K562 (cell line): ENCODE results near the gene TRAK1. TPM values are rescaled to one million over a fixed set of nuclear protein-coding genes. Genes with fewer than 3 reads are reported as not detected.
A peak's percentile ranks its signal among the peaks of the same experiment; 100 is the strongest.

ENCODE experiments used
- ATAC-seq: fragments of 200-7000 bp; cut with Tn5 transposase; 3 replicates; pipeline ENCODE4 v1.9.1; 2020; ENCODE audit warnings: moderate library complexity
- BruUV-seq: library from RNA; stranded (reverse); fragments of 400-500 nt; replicated peaks from 2 replicates; lab custom pipeline; 2021; lab: Mats Ljungman, UMichigan
- CTCF ChIA-PET: fragments of 300-600 bp; formaldehyde crosslinking; extraction: SDS; loops from one replicate; lab custom pipeline; 2021; ENCODE audit warnings: low intra/inter-chr PET ratio; lab: Yijun Ruan, JAX
- POLR2A ChIA-PET: fragments of 300-600, 350-650 bp; sonication (Branson Sonifier 250); formaldehyde crosslinking; extraction: SDS; loops from one replicate; lab custom pipeline; 2021; ENCODE audit warnings: antibody characterized with exemption, inconsistent platforms; lab: Yijun Ruan, JAX
- DNase-seq, 4 experiments: peaks; one replicate each; pipeline versions ENCODE4 v3.0.0 to v3.0.0-alpha.2; 2011 to 2018; ENCODE audit warnings: low spot score in 3 of 4, mixed read lengths in 3 of 4; ENCODE audit errors: extremely low read depth in 1 of 4
- FAIRE-seq: peaks from 2 replicates; lab custom pipeline; 2011; peaks lifted over from hg19 to GRCh38; lab: Jason Lieb, UNC
- H2AFZ ChIP-seq: 2 replicates; pipeline ENCODE4 v1.6.0; 2011; ENCODE audit warnings: low read depth, low read length, control low read depth, inconsistent platforms
- H3K27ac ChIP-seq: fragments of 200-600 bp; 3 replicates; pipeline ENCODE4 v1.8.0; 2011; ENCODE audit warnings: low read depth, mild to moderate bottlenecking, control low read depth, inconsistent platforms, low read length, moderate library complexity, mixed read lengths; ENCODE audit errors: extremely low read depth
- H3K27me3 ChIP-seq, 2 experiments: fragments of 300-600 bp in 1 of 2; 2 replicates in 1 of 2; 3 replicates in 1 of 2; pipeline versions ENCODE4 v1.6.0 to v1.8.0; 2011; ENCODE audit warnings: inconsistent platforms in 2 of 2, low read length in 2 of 2, mild to moderate bottlenecking in 1 of 2, mixed read lengths in 1 of 2, moderate library complexity in 1 of 2; ENCODE audit not compliant: control insufficient read depth in 2 of 2, insufficient read depth in 2 of 2
- H3K36me3 ChIP-seq: fragments of 300-600 bp; 3 replicates; pipeline ENCODE4 v1.8.0; 2011; ENCODE audit warnings: mild to moderate bottlenecking, low read length, inconsistent platforms; ENCODE audit not compliant: control insufficient read depth, insufficient read depth
- H3K4me1 ChIP-seq, 2 experiments: fragments of 200-600 bp in 1 of 2; replicated peaks in 1 of 2; 2 replicates in 1 of 2; 3 replicates in 1 of 2; pipeline versions ENCODE4 v1.5.1 to v1.8.0; 2011; ENCODE audit warnings: inconsistent platforms in 2 of 2, low read length in 2 of 2, mild to moderate bottlenecking in 1 of 2, mixed read lengths in 1 of 2, moderate library complexity in 1 of 2; ENCODE audit not compliant: control insufficient read depth in 2 of 2, insufficient read depth in 2 of 2
- H3K4me2 ChIP-seq: 2 replicates; pipeline ENCODE4 v1.6.1; 2011; ENCODE audit warnings: low read length, control low read depth, inconsistent platforms, mixed read lengths; ENCODE audit not compliant: insufficient read depth
- H3K4me3 ChIP-seq: fragments of 200-600 bp; sonication (generic), shearing (Covaris generic); 2 replicates; pipeline ENCODE4 v1.5.1; 2016; ENCODE audit warnings: control low read depth, inconsistent platforms
- H3K79me2 ChIP-seq: fragments of 200-600 bp; 3 replicates; pipeline ENCODE4 v1.8.0; 2011; ENCODE audit warnings: low read length, inconsistent platforms; ENCODE audit not compliant: control insufficient read depth, insufficient read depth
- H3K9ac ChIP-seq, 2 experiments: 2 replicates each; pipeline versions ENCODE4 v1.6.0 to v1.6.1; 2011; ENCODE audit warnings: low read depth in 2 of 2, low read length in 2 of 2, control low read depth in 1 of 2, inconsistent platforms in 1 of 2, mild to moderate bottlenecking in 1 of 2, mixed read lengths in 1 of 2; ENCODE audit not compliant: insufficient read depth in 1 of 2
- H3K9me1 ChIP-seq: one replicate; pipeline ENCODE4 v1.6.0; 2011; ENCODE audit warnings: inconsistent platforms, mild to moderate bottlenecking, low read length, moderate library complexity; ENCODE audit not compliant: control insufficient read depth, insufficient read depth
- H3K9me3 ChIP-seq: replicated peaks from 2 replicates; pipeline ENCODE4 v1.5.1; 2011; ENCODE audit warnings: low read depth, low read length, inconsistent platforms; ENCODE audit not compliant: control insufficient read depth, insufficient read depth
- H4K20me1 ChIP-seq: replicated peaks from 2 replicates; pipeline ENCODE4 v1.6.1; 2011; ENCODE audit warnings: low read length, inconsistent platforms, mixed read lengths; ENCODE audit not compliant: control insufficient read depth, insufficient read depth
- CBFA2T3 ChIP-seq: fragments of 450-650 bp; IDR thresholded peaks from 2 replicates; pipeline ENCODE4 v1.6.1; 2017
- CREB3 ChIP-seq: fragments of 450-650 bp; conservative IDR thresholded peaks from 2 replicates; pipeline ENCODE4 v1.6.1; 2016; ENCODE audit warnings: missing genetic modification characterization, low read depth, mild to moderate bottlenecking, missing compliant biosample characterization, moderate library complexity
- FOXM1 ChIP-seq, 2 experiments: fragments of 450-650 bp in 1 of 2; sonication (generic) in 1 of 2; formaldehyde crosslinking in 1 of 2; IDR thresholded peaks; 2 replicates each; pipeline versions ENCODE4 v1.6.1 to v1.9.0; 2017 to 2022; ENCODE audit warnings: low read depth in 2 of 2, mild to moderate bottlenecking in 2 of 2, missing genetic modification reagents in 1 of 2, moderate library complexity in 1 of 2
- TAL1 ChIP-seq: fragments of 450-650 bp; IDR thresholded peaks from 2 replicates; pipeline ENCODE4 v1.6.1; 2016; ENCODE audit warnings: mild to moderate bottlenecking
- WGBS: fragments of 100-300 bp; shearing (Covaris generic); methylation state at CpG from one replicate; pipeline ENCODE4 v1.1.6; 2016; ENCODE audit warnings: low coverage, mixed read lengths; ENCODE audit not compliant: insufficient coverage; ENCODE audit errors: missing lambda C conversion rate; 5-methylcytosine and 5-hydroxymethylcytosine counted together
- in situ Hi-C: fragments of 300-500 bp; cut with MboI; formaldehyde crosslinking; loops from 4 replicates; pipeline ENCODE4 v1.15.0; 2018; ENCODE audit warnings: inconsistent platforms, mixed read lengths
- intact Hi-C: fragments of 100-400 bp; cut with micrococcal nuclease; formaldehyde crosslinking; loops from 2 replicates; pipeline ENCODE4 v1.14.2; 2022
- polyA plus RNA-seq, 8 experiments: library from polyadenylated mRNA; depleted of rRNA in 4 of 8; stranded (reverse) in 5 of 8; unstranded in 3 of 8; fragments of >200 nt; fragmentation: Nextera tagmentation in 2 of 8; fragmentation: Illumina TruSeq in 1 of 8; extraction: Ambion mirVana in 2 of 8; extraction: Trizol in 1 of 8; gene quantifications; 2 replicates each; pipeline versions ENCODE4 v1.2.1 to v1.2.3, GENCODE V29; 2011 to 2014; ENCODE audit warnings: inconsistent platforms in 1 of 8, missing spikeins in 1 of 8
- total RNA-seq, 7 experiments: library from RNA; depleted of rRNA in 6 of 7; stranded (reverse); fragments of >200 nt in 6 of 7; fragmentation: Illumina TruSeq in 2 of 7; extraction: Trizol in 2 of 7; gene quantifications; 2 replicates each; pipeline versions ENCODE4 v1.2.1 to v1.2.3, GENCODE V29; 2011 to 2021; ENCODE audit warnings: low replicate concordance in 1 of 7

TRAK1 gene
- total and polyA plus RNA-seq, 9 of the 15 experiments (the other 6 are each of a cell fraction or from before 2014, with no cell fraction given): 5.3 to 28.5 (median 17.5) TPM

GRCh38 chr3:42166662-42167300 lies 75.6 kb downstream of the TRAK1 start:
- H3K4me3 ChIP-seq: no peak overlapping the region
- H3K27me3 ChIP-seq: no peaks in the 10 kb centered on the region
- H2AFZ ChIP-seq: no peak overlapping the region
- ATAC-seq (peak; percentile 63), FAIRE-seq (no peak), DNase-seq (peak in 1 of 4 experiments; percentile 21)
- no peaks in the 10 kb centered on the region for H3K9me3 ChIP-seq
- TF ChIP-seq CBFA2T3: peak; percentile 53
- TF ChIP-seq TAL1: peak; percentile 8; the same call in 1 of the 2 replicates
- TF ChIP-seq FOXM1 (IDR thresholded peaks at IDR 0.05; ENCODE audit: low read depth): no peak
- no peak for TF ChIP-seq FOXM1 (CRISPR knock-in tag; IDR thresholded peaks at IDR 0.05; ENCODE audit: low read depth)
- TF ChIP-seq CREB3 (tag): no peak
- no peaks in the 10 kb centered on the region for H3K79me2 ChIP-seq
- H3K9ac ChIP-seq: no peak overlapping the region
- H3K36me3 ChIP-seq: no peaks in the 10 kb centered on the region
- in situ Hi-C loops: no loop called here
- H3K27ac ChIP-seq: no peak overlapping the region
- 45% methylated on average over 11 of the region's 11 CpGs for WGBS
- H3K9me1 ChIP-seq: no peaks in the 10 kb centered on the region
- BruUV-seq: no TSS peak
- H3K4me2 ChIP-seq: no peak overlapping the region
- intact Hi-C loops: no loop called here
- H3K4me1 ChIP-seq: peaks cover 8 to 13% of the 10 kb centered on the region in 2 experiments; a peak in 3 of 5 replicates
- H4K20me1 ChIP-seq: peaks cover 15% of the 10 kb centered on the region
- ChIA-PET POLR2A (interaction anchor here (0.6 to 1.3 kb wide), 4 partner anchors 9 to 1537 kb away, joined by 3 to 4 read pairs (median 3); no protein-coding TSS in a partner anchor), CTCF (no interaction called here)
